ENCODE data around the gene DNAJC2.
A peak's percentile ranks its signal among the peaks of the same experiment; 100 is the strongest.

DNAJC2 gene

DNA sequence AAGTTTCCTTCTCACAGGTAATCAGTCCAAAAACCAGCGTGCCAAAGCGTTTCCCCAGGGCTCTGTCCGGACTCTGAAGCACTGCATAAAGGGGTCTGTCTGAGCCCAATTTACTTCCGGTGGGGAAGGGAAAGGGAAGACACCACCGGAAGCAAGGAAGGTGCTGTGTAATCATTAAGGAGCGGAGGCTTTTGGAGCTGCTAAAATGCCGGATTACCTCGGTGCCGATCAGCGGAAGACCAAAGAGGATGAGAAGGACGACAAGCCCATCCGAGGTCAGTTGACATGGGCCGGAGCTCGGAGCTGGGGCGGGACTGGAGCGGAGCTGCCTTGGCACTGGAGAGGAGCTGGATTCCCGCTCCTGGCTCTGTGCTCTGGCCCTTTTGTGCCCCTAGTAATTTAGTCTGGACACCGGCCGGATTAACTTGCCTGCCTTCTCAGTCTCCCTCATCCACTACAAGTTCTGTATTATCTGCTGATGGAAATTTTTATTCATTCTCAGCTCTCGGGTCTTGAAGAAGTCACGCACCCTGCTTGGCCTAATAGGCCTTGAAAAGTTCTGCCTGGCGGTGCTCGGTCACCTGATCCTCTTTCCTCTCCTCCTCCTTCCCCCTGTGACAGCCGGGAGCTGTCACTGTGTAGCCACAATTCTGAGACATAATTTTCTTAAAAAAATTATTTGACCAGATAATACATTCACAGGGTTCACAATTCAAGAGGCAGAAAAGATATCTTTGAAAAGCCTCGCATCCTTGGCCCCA is 3.1 kb upstream of the DNAJC2 start, which contains the start of gene PSMC2:
Gene PSMC2, plus strand, starts transcription at position 137 of the 761 bp plus-strand sequence. Its CDS starts 69 bp downstream, at position 206.
- H3K9me3 Mint-ChIP-seq = no peaks in the 10 kb centered on the region
- TF ChIP-seq, protein P1, sequence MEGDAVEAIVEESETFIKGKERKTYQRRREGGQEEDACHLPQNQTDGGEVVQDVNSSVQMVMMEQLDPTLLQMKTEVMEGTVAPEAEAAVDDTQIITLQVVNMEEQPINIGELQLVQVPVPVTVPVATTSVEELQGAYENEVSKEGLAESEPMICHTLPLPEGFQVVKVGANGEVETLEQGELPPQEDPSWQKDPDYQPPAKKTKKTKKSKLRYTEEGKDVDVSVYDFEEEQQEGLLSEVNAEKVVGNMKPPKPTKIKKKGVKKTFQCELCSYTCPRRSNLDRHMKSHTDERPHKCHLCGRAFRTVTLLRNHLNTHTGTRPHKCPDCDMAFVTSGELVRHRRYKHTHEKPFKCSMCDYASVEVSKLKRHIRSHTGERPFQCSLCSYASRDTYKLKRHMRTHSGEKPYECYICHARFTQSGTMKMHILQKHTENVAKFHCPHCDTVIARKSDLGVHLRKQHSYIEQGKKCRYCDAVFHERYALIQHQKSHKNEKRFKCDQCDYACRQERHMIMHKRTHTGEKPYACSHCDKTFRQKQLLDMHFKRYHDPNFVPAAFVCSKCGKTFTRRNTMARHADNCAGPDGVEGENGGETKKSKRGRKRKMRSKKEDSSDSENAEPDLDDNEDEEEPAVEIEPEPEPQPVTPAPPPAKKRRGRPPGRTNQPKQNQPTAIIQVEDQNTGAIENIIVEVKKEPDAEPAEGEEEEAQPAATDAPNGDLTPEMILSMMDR (IDR thresholded peaks at IDR 0.05) = no peak
- peaks cover 36% of the 10 kb centered on the region for H3K4me1 Mint-ChIP-seq
- H3K4me3 Mint-ChIP-seq = peak within 1 kb of the TSS; percentile 100
- peak; percentile 75 for DNase-seq
- peaks cover 6% of the 10 kb centered on the region for H3K27me3 Mint-ChIP-seq (ENCODE audit: low read depth, poor library complexity)
- peak within 1 kb of the TSS; percentile 100 for H3K27ac Mint-ChIP-seq
- H3K36me3 Mint-ChIP-seq (ENCODE audit: low read depth) = peaks cover 10% of the 10 kb centered on the region

GRCh38 chr7:103346396-103346795 is 1.8 kb upstream of the DNAJC2 start:
- no peak for DNase-seq
- TF ChIP-seq, protein P1 (IDR thresholded peaks at IDR 0.05) = no peak
- H3K27me3 Mint-ChIP-seq (ENCODE audit: low read depth, poor library complexity) = peaks cover 6% of the 10 kb centered on the region
- no peaks in the 10 kb centered on the region for H3K9me3 Mint-ChIP-seq
- H3K27ac Mint-ChIP-seq = no peak overlapping the region
- H3K4me1 Mint-ChIP-seq = peaks cover 39% of the 10 kb centered on the region
- H3K4me3 Mint-ChIP-seq = no peak overlapping the region
- H3K36me3 Mint-ChIP-seq (ENCODE audit: low read depth) = peaks cover 15% of the 10 kb centered on the region

DNA sequence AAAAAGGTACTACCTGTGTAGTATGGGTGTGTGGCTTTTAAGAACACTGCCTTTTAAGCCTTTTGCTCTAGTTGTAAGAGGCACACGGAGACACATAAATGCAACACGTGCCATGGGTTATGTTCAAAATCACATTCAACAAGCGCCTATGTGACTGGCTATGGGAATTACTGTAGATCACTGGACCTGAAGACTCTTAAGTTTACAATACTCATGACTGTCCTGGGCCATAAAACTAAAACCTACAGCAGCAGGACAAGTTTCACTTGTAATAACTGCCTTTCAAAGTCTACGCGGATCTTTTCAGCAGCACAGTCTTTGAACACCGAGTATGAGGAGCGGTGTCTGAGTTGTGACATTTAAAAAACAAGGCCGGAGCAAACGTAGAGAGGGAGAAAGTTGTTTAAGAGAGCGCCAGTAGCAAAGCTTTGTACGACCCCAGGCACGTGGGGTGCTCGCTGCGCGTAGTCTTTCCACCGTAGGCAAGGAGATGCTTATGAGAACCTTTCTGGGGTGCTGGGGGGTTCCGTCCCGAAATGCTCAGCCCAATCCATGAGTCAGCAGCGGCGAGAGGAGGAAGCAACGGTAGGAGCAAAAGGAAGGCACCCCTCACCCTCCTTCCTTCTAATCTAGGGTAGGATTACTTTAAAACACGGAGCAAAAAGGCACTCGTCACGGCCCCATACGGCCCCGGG is 662 bp downstream of the DNAJC2 start:
- H3K9me3 Mint-ChIP-seq = no peaks in the 10 kb centered on the region
- peak; percentile 24 for DNase-seq
- TF ChIP-seq, protein P1 (IDR thresholded peaks at IDR 0.05) = no peak
- peak overlapping the region; percentile 91 for H3K4me3 Mint-ChIP-seq
- peak overlapping the region; percentile 98 for H3K27ac Mint-ChIP-seq
- H3K4me1 Mint-ChIP-seq = peaks cover 22% of the 10 kb centered on the region
- H3K36me3 Mint-ChIP-seq (ENCODE audit: low read depth) = peaks cover 34% of the 10 kb centered on the region
- peaks cover 6% of the 10 kb centered on the region for H3K27me3 Mint-ChIP-seq (ENCODE audit: low read depth, poor library complexity)

GRCh38 chr7:103343332-103343731 is 1.2 kb downstream of the DNAJC2 start:
- DNase-seq = no peak
- Mint-ChIP-seq H3K4me3 (peak overlapping the region; percentile 91), H3K36me3 (ENCODE audit: low read depth) (peaks cover 35% of the 10 kb centered on the region), H3K27me3 (ENCODE audit: low read depth, poor library complexity) (peaks cover 6% of the 10 kb centered on the region), H3K27ac (no peak overlapping the region), H3K9me3 (no peaks in the 10 kb centered on the region), H3K4me1 (peaks cover 16% of the 10 kb centered on the region)
- TF ChIP-seq, protein P1 (IDR thresholded peaks at IDR 0.05) = no peak

GRCh38 chr7:103341466-103341865 is 3.1 kb downstream of the DNAJC2 start:
- TF ChIP-seq, protein P1 (IDR thresholded peaks at IDR 0.05) = no peak
- DNase-seq = no peak
- Mint-ChIP-seq H3K4me3 (peak overlapping the region; percentile 47), H3K27ac (no peak overlapping the region), H3K36me3 (ENCODE audit: low read depth) (peaks cover 51% of the 10 kb centered on the region), H3K27me3 (ENCODE audit: low read depth, poor library complexity) (peaks cover 6% of the 10 kb centered on the region), H3K9me3 (no peaks in the 10 kb centered on the region), H3K4me1 (peaks cover 9% of the 10 kb centered on the region)

All from nephron progenitor cell (in vitro differentiated cells).